IMR-90 (cell line): Measurements from ENCODE around the gene PELI1. TPM values are rescaled to one million over a fixed set of nuclear protein-coding genes. Genes with fewer than 3 reads are reported as not detected.

Experiments used
- ATAC-seq: fragments of 200-7000 bp; cut with Tn5 transposase; 2 replicates; pipeline ENCODE4 v1.9.1; 2020; ENCODE audit warnings: low read depth, mild to moderate bottlenecking, moderate library complexity
- BruUV-seq: library from RNA; stranded (reverse); fragments of 400-500 nt; replicated peaks from 2 replicates; lab custom pipeline; 2021; lab: Mats Ljungman, UMichigan
- CTCF ChIA-PET: fragments of 300-600 bp; formaldehyde crosslinking; extraction: SDS; loops from one replicate; lab custom pipeline; 2021; ENCODE audit warnings: antibody characterized with exemption; lab: Yijun Ruan, JAX
- POLR2A ChIA-PET: fragments of 300-600 bp; sonication (Branson Sonifier 250); formaldehyde crosslinking; loops from one replicate; lab custom pipeline; 2022; ENCODE audit warnings: antibody characterized with exemption; ENCODE audit not compliant: unreplicated experiment; lab: Charles Lee
- DNase-seq: peaks from one replicate; pipeline ENCODE4 v3.0.0; 2013
- H2AFZ ChIP-seq: replicated peaks from 2 replicates; pipeline ENCODE3; 2013; ENCODE audit warnings: low read length, mild to moderate bottlenecking; ENCODE audit not compliant: poor library complexity
- H2AK5ac ChIP-seq: 2 replicates; pipeline ENCODE4 v1.6.1; 2013; ENCODE audit warnings: low read depth, low read length, inconsistent platforms
- H2AK9ac ChIP-seq: replicated peaks from 2 replicates; pipeline ENCODE3; 2013; ENCODE audit warnings: mild to moderate bottlenecking, low read depth, low read length, moderate library complexity; ENCODE audit not compliant: poor library complexity
- H2BK120ac ChIP-seq: 2 replicates; pipeline ENCODE4 v1.6.1; 2013; ENCODE audit warnings: low read depth, low read length, inconsistent platforms
- H2BK15ac ChIP-seq: 3 replicates; pipeline ENCODE4 v1.6.1; 2013; ENCODE audit warnings: low read depth, low read length, inconsistent platforms
- H2BK20ac ChIP-seq: 2 replicates; pipeline ENCODE4 v1.6.1; 2013; ENCODE audit warnings: low read depth, mild to moderate bottlenecking, inconsistent platforms, low read length, moderate library complexity
- H2BK5ac ChIP-seq: 2 replicates; pipeline ENCODE4 v1.6.1; 2013; ENCODE audit warnings: mild to moderate bottlenecking, low read depth, low read length, inconsistent platforms; ENCODE audit not compliant: poor library complexity, severe bottlenecking
- H3K14ac ChIP-seq: replicated peaks from 2 replicates; pipeline ENCODE4 v1.6.1; 2013; ENCODE audit warnings: low read depth, low read length, inconsistent platforms
- H3K18ac ChIP-seq: 2 replicates; pipeline ENCODE4 v1.6.1; 2013; ENCODE audit warnings: low read depth, low read length, control low read depth
- H3K23ac ChIP-seq: 2 replicates; pipeline ENCODE4 v1.6.1; 2013; ENCODE audit warnings: low read depth, low read length, inconsistent platforms
- H3K27ac ChIP-seq: 2 replicates; pipeline ENCODE4 v1.5.1; 2013; ENCODE audit warnings: mild to moderate bottlenecking, control low read depth, low read length; ENCODE audit not compliant: insufficient read depth
- H3K27me3 ChIP-seq: 2 replicates; pipeline ENCODE4 v1.6.1; 2013; ENCODE audit warnings: low read length; ENCODE audit not compliant: control insufficient read depth, insufficient read depth
- H3K36me3 ChIP-seq: 2 replicates; pipeline ENCODE4 v1.6.1; 2013; ENCODE audit warnings: low read length, mixed read lengths; ENCODE audit not compliant: control insufficient read depth, insufficient read depth
- H3K4ac ChIP-seq: 2 replicates; pipeline ENCODE4 v1.6.1; 2013; ENCODE audit warnings: low read depth, low read length, inconsistent platforms
- H3K4me1 ChIP-seq: 2 replicates; pipeline ENCODE4 v1.6.1; 2013; ENCODE audit warnings: low read length, mixed read lengths; ENCODE audit not compliant: control insufficient read depth, insufficient read depth
- H3K4me2 ChIP-seq: 2 replicates; pipeline ENCODE4 v1.6.1; 2013; ENCODE audit warnings: low read depth, mild to moderate bottlenecking, control low read depth, low read length, moderate library complexity
- H3K4me3 ChIP-seq: 2 replicates; pipeline ENCODE4 v1.5.1; 2013; ENCODE audit warnings: low read depth, mild to moderate bottlenecking, control low read depth, low read length, moderate library complexity; ENCODE audit not compliant: insufficient read depth
- H3K56ac ChIP-seq: 2 replicates; pipeline ENCODE4 v1.6.1; 2013; ENCODE audit warnings: low read length, inconsistent platforms; ENCODE audit not compliant: insufficient read depth; ENCODE audit errors: extremely low read depth
- H3K79me1 ChIP-seq, 2 experiments: 2 replicates each; pipeline ENCODE4 v1.6.1; 2013; ENCODE audit warnings: low read length in 2 of 2, inconsistent platforms in 1 of 2, low read depth in 1 of 2
- H3K9ac ChIP-seq: 2 replicates; pipeline ENCODE4 v1.6.1; 2013; ENCODE audit warnings: low read depth, low read length, control low read depth
- H3K9me1 ChIP-seq: 2 replicates; pipeline ENCODE4 v1.6.1; 2013; ENCODE audit warnings: low read length, inconsistent platforms; ENCODE audit not compliant: insufficient read depth
- H3K9me3 ChIP-seq: 2 replicates; pipeline ENCODE4 v1.6.1; 2013; ENCODE audit warnings: low read length; ENCODE audit not compliant: control insufficient read depth, insufficient read depth
- H4K20me1 ChIP-seq: 2 replicates; pipeline ENCODE4 v1.6.1; 2013; ENCODE audit warnings: low read length, inconsistent platforms; ENCODE audit not compliant: insufficient read depth
- H4K5ac ChIP-seq: 2 replicates; pipeline ENCODE4 v1.6.1; 2013; ENCODE audit warnings: mild to moderate bottlenecking, low read depth, low read length, control low read depth
- H4K8ac ChIP-seq, 2 experiments: 2 replicates each; pipeline ENCODE4 v1.6.1; 2013; ENCODE audit warnings: low read depth in 2 of 2, low read length in 2 of 2, control low read depth in 1 of 2, inconsistent platforms in 1 of 2
- H4K91ac ChIP-seq: 2 replicates; pipeline ENCODE4 v1.6.1; 2013; ENCODE audit warnings: low read depth, low read length, inconsistent platforms; ENCODE audit not compliant: insufficient read depth
- BHLHE40 ChIP-seq: fragments of 150-350 bp; IDR thresholded peaks from 2 replicates; pipeline ENCODE4 v1.6.1; 2016; ENCODE audit warnings: mild to moderate bottlenecking, low read depth, low read length
- FOS ChIP-seq: fragments of 150-350 bp; IDR thresholded peaks from 2 replicates; pipeline ENCODE4 v1.6.1; 2016; ENCODE audit warnings: low read depth, low read length
- MAFK ChIP-seq: IDR thresholded peaks from 2 replicates; pipeline ENCODE4 v1.6.1; 2012; ENCODE audit warnings: low read depth, low read length, improper control_type of control experiment
- NFE2L2 ChIP-seq: fragments of 150-350 bp; IDR thresholded peaks from 2 replicates; pipeline ENCODE4 v1.6.1; 2016; ENCODE audit warnings: low read depth, mild to moderate bottlenecking, low read length
- RCOR1 ChIP-seq: IDR thresholded peaks from 2 replicates; pipeline ENCODE4 v1.6.1; 2012; ENCODE audit warnings: mild to moderate bottlenecking, low read length, improper control_type of control experiment; ENCODE audit not compliant: insufficient replicate concordance
- WGBS, 2 experiments: methylation state at CpG; one replicate each; pipeline versions ENCODE4 v1.1.5 to v1.1.7; 2013; ENCODE audit warnings: missing lambda C conversion rate in 2 of 2; ENCODE audit not compliant: insufficient read length in 1 of 2; ENCODE audit errors: extremely low coverage in 2 of 2; 5-methylcytosine and 5-hydroxymethylcytosine counted together
- dilution Hi-C: fragments of 300-500 bp; cut with HindIII; formaldehyde crosslinking; loops from one replicate; pipeline ENCODE4 v1.14.3; 2018; ENCODE audit warnings: low sequenced_read_pairs; ENCODE audit not compliant: unreplicated experiment
- in situ Hi-C: fragments of 300-500 bp; cut with MboI; formaldehyde crosslinking; loops from 3 replicates; pipeline ENCODE4 v1.14.3; 2019; ENCODE audit warnings: low sequenced_read_pairs, inconsistent platforms, mixed read lengths
- intact Hi-C: fragments of 100-400 bp; cut with micrococcal nuclease; formaldehyde crosslinking; loops from 2 replicates; pipeline ENCODE4 v1.10.0; 2022
- polyA plus RNA-seq, 3 experiments: library from polyadenylated mRNA; depleted of rRNA; stranded (reverse); fragments of >200 nt; gene quantifications; 2 replicates each; pipeline ENCODE4 v1.2.3, GENCODE V29; 2012; ENCODE audit warnings: low replicate concordance in 1 of 3
- total RNA-seq: library from RNA; depleted of rRNA; stranded (reverse); fragments of >200 nt; gene quantifications from 2 replicates; pipeline ENCODE4 v1.2.3, GENCODE V29; 2012
- TF ChIP-seq, protein P1 (sequence below): fragments of 150-350 bp; IDR thresholded peaks from 2 replicates; pipeline ENCODE4 v1.6.1; 2016; ENCODE audit warnings: low read depth, mild to moderate bottlenecking, low read length, moderate library complexity, borderline replicate concordance
- TF ChIP-seq, protein P2 (sequence below): conservative IDR thresholded peaks from 2 replicates; pipeline ENCODE4 v1.5.1; 2012; ENCODE audit warnings: mild to moderate bottlenecking, low read depth, low read length, improper control_type of control experiment

Gene PELI1
- total and polyA plus RNA-seq, 2 of the 4 experiments (the other 2 are of a cell fraction) = 2.2 to 2.5 TPM

DNA sequence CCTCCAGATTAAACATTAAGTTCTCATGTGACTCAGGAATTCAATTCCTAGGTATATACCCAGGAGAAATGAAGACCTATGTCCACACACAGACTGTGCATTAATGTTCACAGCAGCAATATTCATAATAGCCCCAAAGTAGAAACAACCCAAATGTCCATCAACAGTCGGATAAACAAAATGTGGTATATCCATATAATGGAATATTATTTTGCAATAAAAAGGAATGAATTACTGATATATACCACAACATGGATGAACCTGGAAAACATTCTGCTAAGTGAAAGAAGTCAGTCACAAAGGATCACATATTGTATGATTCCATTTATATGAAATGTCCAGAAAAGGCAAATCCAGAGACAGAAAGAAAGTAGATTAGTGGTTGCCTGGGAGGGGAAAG, 20.5 kb downstream of the PELI1 start:
- Histone ChIP-seq H4K8ac (no peak overlapping the region), H3K9me3 (no peaks in the 10 kb centered on the region), H3K79me1 (peaks cover 3 to 4% of the 10 kb centered on the region in 2 experiments; a peak in 2 of 4 replicates), H3K27me3 (no peaks in the 10 kb centered on the region), H4K5ac (no peak overlapping the region), H4K20me1 (no peaks in the 10 kb centered on the region), H3K18ac (no peak overlapping the region), H3K36me3 (no peaks in the 10 kb centered on the region), H2BK5ac (no peak overlapping the region), H2BK20ac (no peak overlapping the region), H3K4ac (no peak overlapping the region), H2BK15ac (no peak overlapping the region), H3K9me1 (no peaks in the 10 kb centered on the region), H3K56ac (no peak overlapping the region), H3K9ac (no peak overlapping the region), H3K4me3 (no peak overlapping the region), H2AK9ac (no peak overlapping the region), H2AFZ (no peak overlapping the region), H4K91ac (no peak overlapping the region), H3K4me2 (no peak overlapping the region), H3K27ac (no peak overlapping the region), H2BK120ac (no peak overlapping the region), H2AK5ac (no peak overlapping the region), H3K4me1 (no peaks in the 10 kb centered on the region), H3K14ac (no peak overlapping the region), H3K23ac (no peak overlapping the region)
- in situ Hi-C loops = no loop called here
- intact Hi-C loops = no loop called here
- no TSS peak for BruUV-seq
- dilution Hi-C loops = no loop called here
- TF ChIP-seq RCOR1 = no peak
- TF ChIP-seq, protein P1, sequence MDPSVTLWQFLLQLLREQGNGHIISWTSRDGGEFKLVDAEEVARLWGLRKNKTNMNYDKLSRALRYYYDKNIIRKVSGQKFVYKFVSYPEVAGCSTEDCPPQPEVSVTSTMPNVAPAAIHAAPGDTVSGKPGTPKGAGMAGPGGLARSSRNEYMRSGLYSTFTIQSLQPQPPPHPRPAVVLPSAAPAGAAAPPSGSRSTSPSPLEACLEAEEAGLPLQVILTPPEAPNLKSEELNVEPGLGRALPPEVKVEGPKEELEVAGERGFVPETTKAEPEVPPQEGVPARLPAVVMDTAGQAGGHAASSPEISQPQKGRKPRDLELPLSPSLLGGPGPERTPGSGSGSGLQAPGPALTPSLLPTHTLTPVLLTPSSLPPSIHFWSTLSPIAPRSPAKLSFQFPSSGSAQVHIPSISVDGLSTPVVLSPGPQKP = no peak
- TF ChIP-seq, protein P2, sequence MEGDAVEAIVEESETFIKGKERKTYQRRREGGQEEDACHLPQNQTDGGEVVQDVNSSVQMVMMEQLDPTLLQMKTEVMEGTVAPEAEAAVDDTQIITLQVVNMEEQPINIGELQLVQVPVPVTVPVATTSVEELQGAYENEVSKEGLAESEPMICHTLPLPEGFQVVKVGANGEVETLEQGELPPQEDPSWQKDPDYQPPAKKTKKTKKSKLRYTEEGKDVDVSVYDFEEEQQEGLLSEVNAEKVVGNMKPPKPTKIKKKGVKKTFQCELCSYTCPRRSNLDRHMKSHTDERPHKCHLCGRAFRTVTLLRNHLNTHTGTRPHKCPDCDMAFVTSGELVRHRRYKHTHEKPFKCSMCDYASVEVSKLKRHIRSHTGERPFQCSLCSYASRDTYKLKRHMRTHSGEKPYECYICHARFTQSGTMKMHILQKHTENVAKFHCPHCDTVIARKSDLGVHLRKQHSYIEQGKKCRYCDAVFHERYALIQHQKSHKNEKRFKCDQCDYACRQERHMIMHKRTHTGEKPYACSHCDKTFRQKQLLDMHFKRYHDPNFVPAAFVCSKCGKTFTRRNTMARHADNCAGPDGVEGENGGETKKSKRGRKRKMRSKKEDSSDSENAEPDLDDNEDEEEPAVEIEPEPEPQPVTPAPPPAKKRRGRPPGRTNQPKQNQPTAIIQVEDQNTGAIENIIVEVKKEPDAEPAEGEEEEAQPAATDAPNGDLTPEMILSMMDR = no peak
- no peak for TF ChIP-seq FOS
- no peak for TF ChIP-seq BHLHE40
- TF ChIP-seq NFE2L2 = no peak
- TF ChIP-seq MAFK = no peak
- CTCF ChIA-PET = no interaction called here
- ATAC-seq (no peak), DNase-seq (no peak)
- WGBS, 2 experiments = no CpG with 5 or more reads among the region's 1 CpG
- POLR2A ChIA-PET = no interaction called here
